Right lung (tissue), 5 donors: ENCODE measurements around the gene FBXO48. TPM values are rescaled to one million over a fixed set of nuclear protein-coding genes. Genes with fewer than 3 reads are reported as not detected.
A peak's percentile ranks its signal among the peaks of the same experiment; 100 is the strongest.

ENCODE experiments used
- DNase-seq, 2 donors: peaks; one replicate each; pipeline ENCODE4 v3.0.0-alpha.2; 2013
- polyA plus RNA-seq, 5 donors: library from polyadenylated mRNA; unstranded; fragments of 120-200 nt; gene quantifications; one replicate each; pipeline versions ENCODE4 v1.2.1 to v1.2.3, GENCODE V29; 2013; ENCODE audit warnings: inconsistent platforms in 1 of 5, low replicate concordance in 1 of 5; ENCODE audit not compliant: insufficient read length in 5 of 5, insufficient read depth in 1 of 5

The FBXO48 gene
- polyA plus RNA-seq, 5 donors = 1.8 to 3.3 (median 2.9) TPM

DNA sequence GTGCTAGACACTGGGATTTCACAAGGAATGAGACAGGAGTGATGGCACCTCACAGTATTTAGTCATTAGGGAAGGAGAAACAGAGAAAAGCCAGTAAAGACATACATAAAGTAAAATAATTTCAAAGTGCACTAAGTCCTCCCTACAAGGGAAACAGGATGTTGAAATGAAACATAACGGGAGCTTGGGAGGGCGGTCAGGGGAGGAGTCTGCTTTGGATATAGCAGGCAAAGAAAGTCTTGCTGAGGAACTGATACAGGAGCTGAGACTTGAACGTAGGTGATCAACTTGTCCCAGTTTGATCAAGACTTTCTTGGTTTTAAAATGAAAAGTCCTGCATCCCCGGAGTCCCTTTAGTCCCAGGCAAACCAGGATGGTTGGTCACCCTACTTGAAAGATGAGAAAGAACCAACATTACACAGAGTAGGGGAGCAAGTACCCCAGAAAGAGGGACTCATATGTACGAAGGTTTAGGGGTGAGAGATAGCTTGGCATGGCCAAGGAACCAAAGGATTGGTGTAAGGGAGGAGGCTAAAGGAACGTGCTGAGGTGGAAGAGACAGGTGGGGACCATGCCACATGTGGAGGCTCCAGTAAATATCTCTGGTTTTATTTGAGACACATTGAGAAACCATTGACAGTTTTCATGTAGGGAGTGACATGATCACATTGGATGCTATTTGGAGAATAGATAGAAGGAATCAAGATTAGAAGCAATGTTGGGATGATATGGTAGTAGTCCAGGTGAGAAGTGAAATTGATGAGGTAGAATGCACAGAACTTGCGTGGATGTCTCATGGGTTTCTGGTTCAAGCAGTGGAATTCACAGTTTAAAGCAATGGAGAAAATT is 28.4 kb downstream of the FBXO48 start:
- no peak for DNase-seq

DNA sequence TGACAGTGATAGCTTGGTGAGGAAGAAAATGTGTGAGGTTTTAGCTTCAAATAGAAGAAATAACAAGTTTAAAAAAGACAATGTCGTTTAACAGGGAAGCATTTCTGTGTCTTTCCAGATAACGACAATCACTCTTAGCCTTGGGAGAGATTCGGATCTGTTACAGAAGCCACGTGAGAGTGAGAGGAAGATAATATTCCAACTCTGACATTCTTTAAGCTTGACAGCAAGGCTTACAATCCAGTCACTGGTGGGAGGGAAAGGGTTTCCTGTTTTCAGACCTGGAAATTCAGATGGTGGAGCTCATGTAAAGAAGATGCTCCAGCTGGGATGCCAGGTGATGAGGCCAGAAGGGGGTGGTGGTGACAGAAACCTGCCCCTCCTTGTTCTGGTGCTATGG is 30.8 kb downstream of the FBXO48 start:
- no peak for DNase-seq

- DNase-seq = peak in 1 of 2 donors; percentile 39
These were observed 31.5 kb downstream of the FBXO48 start for GRCh38 chr2:68435615-68436014.

DNA sequence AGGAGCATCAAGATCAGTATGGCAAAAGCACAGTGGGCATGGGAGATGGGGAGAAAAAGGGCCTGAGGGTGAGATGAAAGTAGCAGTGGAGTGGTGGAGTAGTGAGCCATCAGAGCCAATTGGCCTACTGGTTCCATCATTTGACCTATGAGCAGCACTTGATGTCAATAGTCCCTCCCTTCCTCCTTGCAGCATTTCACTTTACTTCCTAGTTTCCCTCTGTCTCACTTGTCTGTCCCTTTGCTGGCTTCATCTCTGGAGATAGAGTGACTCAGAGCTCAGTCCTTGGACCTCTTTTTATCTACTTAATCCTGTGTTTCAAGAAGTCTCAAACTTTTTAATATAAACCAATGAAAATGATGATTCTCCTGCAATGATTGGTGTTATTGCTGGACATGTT is 32.1 kb downstream of the FBXO48 start:
- no peak for DNase-seq

GRCh38 chr2:68432696-68433658 is 34.1 kb downstream of the FBXO48 start:
- DNase-seq = no peak

DNA sequence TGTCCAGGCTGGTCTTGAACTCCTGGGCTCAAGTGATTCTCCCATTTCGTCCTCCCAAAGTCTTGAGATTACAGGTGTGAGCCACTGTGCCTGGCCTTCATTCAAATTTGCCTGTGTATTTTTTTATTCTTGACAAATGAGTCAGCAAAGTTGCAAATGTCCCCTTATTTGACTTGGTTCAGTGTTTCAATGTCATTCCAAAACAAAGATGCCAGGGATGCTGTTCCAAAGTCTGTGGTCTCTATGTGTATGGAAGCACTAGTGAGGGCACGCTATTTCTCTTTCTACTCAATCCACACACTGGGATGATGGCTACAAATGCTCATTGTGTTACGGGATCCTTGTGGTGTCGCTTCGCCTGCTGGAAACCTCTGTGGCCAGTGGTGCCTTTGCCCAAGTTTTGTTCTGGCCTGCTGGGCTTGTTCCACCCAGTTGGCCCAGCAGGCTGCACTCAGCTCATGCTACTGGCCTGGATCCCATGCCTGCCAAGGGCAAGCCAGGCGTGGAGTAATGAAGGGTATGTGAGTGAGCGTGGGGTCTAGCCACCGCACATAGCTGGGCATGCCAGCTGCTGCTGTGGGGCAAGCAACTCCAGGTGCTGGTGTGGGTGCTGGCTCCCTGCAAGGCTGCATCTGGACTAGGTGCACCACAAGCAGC is 35.6 kb downstream of the FBXO48 start:
- no peak for DNase-seq

GRCh38 chr2:68429311-68429826 is 37.7 kb downstream of the FBXO48 start:
- DNase-seq = no peak

- DNase-seq = no peak
These were observed 38.3 kb downstream of the FBXO48 start for GRCh38 chr2:68428746-68429145.

GRCh38 chr2:68428126-68428525 is 39.0 kb downstream of the FBXO48 start:
- DNase-seq = no peak

DNA sequence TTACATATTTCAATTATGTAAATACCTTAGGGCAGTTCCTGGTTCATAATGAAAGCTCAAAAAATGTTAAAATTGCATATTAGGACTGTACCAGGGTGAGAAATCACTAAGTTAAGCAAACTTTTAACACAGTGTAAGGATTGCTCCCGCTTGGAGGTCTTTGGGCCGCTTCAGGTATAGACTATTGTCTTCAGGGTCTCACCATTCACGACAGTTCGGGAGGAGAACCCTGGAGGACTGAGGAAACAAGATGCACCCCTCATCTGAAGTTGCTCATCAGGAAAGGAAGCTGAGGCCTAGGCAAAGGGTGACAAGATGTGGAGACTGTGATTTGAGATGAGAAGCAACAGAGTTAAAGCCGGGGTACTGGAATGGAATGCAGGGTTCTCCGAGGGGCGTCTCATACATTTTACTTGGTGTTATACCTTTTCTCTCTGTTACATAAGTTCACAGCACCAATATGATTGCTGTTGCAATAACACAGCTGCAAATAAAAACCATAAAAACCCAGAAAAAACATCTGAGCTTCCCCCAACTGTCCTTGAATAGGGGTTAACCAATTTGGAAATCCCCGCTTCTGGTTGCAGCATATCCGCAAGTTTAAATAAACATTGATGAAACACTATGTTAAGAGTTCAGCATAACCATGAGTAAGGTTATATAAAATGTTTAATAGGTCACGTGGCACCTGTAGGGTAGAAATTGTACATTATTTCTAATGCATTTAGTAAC is 40.1 kb downstream of the FBXO48 start:
- no peak for DNase-seq

DNA sequence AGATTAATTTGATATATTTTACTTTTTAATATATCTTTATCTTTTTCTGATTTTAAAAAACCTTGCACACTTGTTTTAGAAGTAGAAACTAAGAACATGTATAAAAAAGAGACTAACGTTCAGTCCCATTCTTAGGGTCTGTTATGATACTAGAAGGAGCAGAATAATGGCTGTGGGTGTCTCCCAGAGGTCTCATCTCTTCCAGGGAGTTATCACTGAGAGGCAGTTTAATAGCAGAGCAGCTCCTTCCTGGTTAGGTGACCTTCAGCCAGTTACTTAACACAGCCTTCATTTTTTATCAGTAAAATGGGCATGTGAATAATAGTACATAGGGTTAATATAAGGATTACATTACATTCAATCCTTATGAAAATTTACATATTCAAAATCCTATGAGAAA is 40.6 kb downstream of the FBXO48 start:
- DNase-seq = no peak

- no peak for DNase-seq
These were observed 41.6 kb downstream of the FBXO48 start for GRCh38 chr2:68425503-68425902.

DNA sequence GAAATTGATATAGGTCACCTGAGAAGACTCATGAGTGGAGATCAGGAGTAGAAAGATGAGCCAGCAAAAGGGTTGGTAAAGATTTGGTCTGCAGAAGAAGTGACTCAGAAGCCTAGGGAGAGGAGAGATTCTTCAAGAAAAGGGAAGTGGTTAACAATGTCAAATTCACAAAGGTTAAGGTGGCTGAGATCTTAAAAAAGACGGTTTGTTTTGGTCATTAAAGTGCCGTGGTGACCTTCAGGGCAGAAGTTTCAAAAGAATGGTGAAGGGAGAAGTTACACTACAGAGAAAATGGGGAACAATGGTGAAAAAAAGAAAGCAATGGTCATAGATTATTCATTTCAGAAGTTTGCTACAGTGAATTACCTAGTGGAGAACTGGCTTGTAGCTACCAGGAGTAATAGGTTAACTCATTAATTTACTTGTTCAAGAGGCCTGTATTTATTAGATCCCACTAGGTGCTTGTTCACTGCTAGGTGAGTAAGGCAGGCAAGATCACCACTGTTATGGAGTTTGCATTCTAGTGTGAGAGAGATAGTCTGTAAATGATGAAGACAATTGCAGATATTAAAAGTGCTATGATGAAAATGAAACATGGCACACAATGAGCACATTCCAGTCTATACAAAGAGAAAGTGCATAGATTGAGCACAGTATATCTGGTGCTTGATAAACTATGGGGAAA is 43.0 kb downstream of the FBXO48 start:
- DNase-seq = no peak

GRCh38 chr2:68420254-68420910 is 46.7 kb downstream of the FBXO48 start:
- no peak for DNase-seq

DNA sequence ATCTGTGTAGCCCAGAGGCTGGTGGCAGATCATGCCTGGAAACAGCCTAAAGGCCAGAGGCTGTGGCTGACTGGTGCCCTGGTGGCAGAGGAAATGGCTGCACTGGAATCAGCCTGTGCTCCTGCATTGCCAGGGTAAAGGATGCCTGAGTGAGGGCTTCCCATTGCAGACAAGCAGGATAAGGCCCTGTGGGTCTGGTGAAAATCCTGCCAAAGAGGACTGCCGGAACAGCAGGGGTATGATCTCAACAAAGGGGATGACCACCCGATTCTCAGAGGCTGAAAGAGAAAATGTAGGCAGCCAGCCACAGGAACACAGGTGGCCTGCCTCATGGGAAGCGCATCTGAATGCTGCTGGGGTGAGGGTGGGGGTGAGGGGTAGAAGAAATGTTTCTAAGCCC is 48.2 kb downstream of the FBXO48 start:
- no peak for DNase-seq

DNA sequence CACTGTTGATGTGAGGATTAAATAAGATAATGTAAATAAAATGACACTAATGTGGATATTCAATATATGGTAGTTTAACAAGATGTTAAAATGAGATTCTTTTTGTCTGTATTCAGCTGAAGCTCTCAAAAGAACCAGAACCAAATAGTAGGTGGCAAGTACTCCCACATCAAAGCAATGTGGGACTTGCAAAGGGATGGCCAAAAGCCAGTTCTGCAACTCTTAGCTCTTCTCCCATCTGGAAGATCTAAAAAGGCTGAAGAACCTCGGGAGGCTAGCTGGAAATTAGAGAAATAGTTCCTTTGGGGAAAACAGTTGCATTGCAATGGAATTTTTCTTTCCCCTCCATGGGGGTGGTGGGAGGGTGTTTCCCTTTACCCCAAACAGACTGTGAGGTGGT is 48.7 kb downstream of the FBXO48 start:
- DNase-seq = no peak

DNA sequence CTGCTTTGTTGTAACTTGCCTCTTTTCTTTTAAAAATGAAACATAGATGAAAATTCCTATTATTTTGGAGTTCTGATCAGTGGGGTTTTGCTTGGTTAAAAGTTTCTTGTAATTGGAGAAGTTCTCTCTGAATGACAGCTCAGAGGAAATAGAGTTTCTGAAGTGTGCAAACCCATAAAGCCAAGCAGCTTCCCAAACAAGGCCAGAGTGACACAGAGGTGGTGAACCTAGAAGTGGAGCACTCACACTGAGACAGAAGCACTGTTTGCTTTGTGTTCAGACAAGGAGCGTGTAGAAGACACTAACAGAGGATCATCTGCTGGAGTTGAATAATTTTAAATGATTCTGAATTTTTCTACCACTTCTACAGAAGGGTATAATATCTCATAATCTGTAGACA is 49.2 kb downstream of the FBXO48 start:
- DNase-seq = no peak

DNA sequence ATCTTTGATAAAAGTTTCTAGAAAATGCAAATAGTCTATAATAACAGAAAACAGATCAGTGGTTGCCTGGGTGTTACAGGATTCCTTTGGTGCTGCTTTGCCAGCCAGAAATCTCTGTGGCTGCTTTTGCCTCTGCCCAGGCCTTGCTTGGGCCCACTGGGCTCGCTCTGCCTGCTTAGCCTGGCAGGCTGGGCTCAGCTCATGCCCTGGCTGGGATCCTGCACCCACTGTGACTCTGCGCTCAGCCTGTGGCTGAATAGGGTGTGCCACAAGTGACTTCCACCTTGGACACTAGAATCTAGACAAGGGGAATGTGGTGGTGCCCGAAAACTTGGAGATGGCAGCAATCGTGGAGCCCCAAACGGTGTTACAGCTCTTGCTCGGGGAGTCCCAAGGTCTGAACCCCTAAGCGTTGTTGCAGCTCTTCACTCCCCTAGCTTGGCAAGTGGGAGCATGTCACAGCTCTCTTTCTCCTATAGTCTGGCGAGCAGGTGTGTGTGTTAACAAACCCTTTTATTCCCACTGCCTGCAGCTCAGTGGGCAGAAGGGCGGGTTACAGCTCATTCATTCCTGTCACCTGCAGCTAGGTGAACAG is 50.9 kb downstream of the FBXO48 start:
- DNase-seq = no peak

DNA sequence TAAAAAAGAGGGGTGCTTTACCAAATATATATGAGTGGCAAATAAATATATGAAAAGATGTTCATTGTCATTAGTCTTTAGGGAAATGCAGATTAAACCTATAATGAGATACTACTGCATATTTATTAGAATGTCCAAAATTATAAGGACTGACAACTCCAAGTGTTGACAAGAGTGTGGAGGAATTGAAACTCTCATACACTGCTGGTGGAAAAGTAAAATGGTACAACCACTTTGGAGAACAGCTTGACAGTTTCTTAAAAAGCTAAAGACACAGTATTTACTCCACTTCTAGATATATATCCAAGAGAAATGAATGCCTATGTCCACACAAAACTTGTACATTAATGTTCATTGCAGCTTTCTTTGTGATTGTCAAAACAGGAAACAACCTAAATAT is 51.6 kb downstream of the FBXO48 start:
- no peak for DNase-seq

- DNase-seq = no peak
These were observed 52.2 kb downstream of the FBXO48 start for GRCh38 chr2:68414876-68415275.
